BLaER1 treated with 17β-estradiol and CSF1 and Interleukin-3, amounts not matched to agents 10 nM and 100 nM (cell line): Measurements from ENCODE around the gene MED15.

Experiments
- H3K27ac ChIP-seq, 11 experiments: shearing (Covaris generic); formaldehyde crosslinking; 2 replicates each; pipeline ENCODE4 v1.8.1; 2022
- H3K27me3 ChIP-seq, 11 experiments: shearing (Covaris generic); formaldehyde crosslinking; 2 replicates each; pipeline ENCODE4 v1.8.1; 2022
- H3K36me3 ChIP-seq, 11 experiments: shearing (Covaris generic); formaldehyde crosslinking; 2 replicates each; pipeline ENCODE4 v1.8.1; 2022
- H3K4me1 ChIP-seq, 10 experiments: shearing (Covaris generic); formaldehyde crosslinking; 2 replicates each; pipeline ENCODE4 v1.8.1; 2022
- H3K4me2 ChIP-seq, 11 experiments: shearing (Covaris generic); formaldehyde crosslinking; 2 replicates each; pipeline ENCODE4 v1.8.1; 2022
- H3K4me3 ChIP-seq, 10 experiments: shearing (Covaris generic); formaldehyde crosslinking; 2 replicates each; pipeline ENCODE4 v1.8.1; 2022
- H3K9ac ChIP-seq, 11 experiments: shearing (Covaris generic); formaldehyde crosslinking; 2 replicates each; pipeline ENCODE4 v1.8.1; 2022
- H3K9me3 ChIP-seq, 11 experiments: shearing (Covaris generic); formaldehyde crosslinking; replicated peaks in 1 of 11; 2 replicates each; pipeline ENCODE4 v1.8.1; 2022
- H4K20me1 ChIP-seq, 11 experiments: shearing (Covaris generic); formaldehyde crosslinking; 2 replicates each; pipeline ENCODE4 v1.8.1; 2022
- Cebpa-rat ChIP-seq, 11 experiments: shearing (Covaris generic); IDR thresholded peaks; 2 replicates each; pipeline ENCODE4 v1.8.1; 2022

The MED15 gene

GRCh38 chr22:20572132-20572802, 64.9 kb downstream of the MED15 start:
- Histone ChIP-seq H3K4me1 (peaks cover 30 to 53% (median 37%) of the 10 kb centered on the region in 10 experiments), H3K36me3 (peaks cover 95 to 100% (median 99%) of the 10 kb centered on the region in 11 experiments), H3K4me3 (no peak overlapping the region), H3K27ac (no peak overlapping the region), H4K20me1 (peaks cover 64 to 100% (median 94%) of the 10 kb centered on the region in 11 experiments), H3K27me3 (no peaks in the 10 kb centered on the region), H3K9ac (no peak overlapping the region), H3K9me3 (no peaks in the 10 kb centered on the region), H3K4me2 (no peak overlapping the region)
- no peak for TF ChIP-seq Cebpa-rat (IDR thresholded peaks at IDR 0.05)

GRCh38 chr22:20573176-20573832, 65.9 kb downstream of the MED15 start:
- H3K36me3 ChIP-seq = peaks cover 94 to 100% (median 98%) of the 10 kb centered on the region in 11 experiments
- H3K9ac ChIP-seq = no peak overlapping the region
- H3K9me3 ChIP-seq = no peaks in the 10 kb centered on the region
- peaks cover 57 to 100% (median 93%) of the 10 kb centered on the region in 11 experiments for H4K20me1 ChIP-seq
- no peak overlapping the region for H3K4me3 ChIP-seq
- no peak for TF ChIP-seq Cebpa-rat (IDR thresholded peaks at IDR 0.05)
- no peak overlapping the region for H3K4me2 ChIP-seq
- H3K27me3 ChIP-seq = no peaks in the 10 kb centered on the region
- H3K27ac ChIP-seq = no peak overlapping the region
- peaks cover 20 to 43% (median 29%) of the 10 kb centered on the region in 10 experiments for H3K4me1 ChIP-seq

GRCh38 chr22:20573833-20574615, 66.6 kb downstream of the MED15 start:
- Histone ChIP-seq H3K36me3 (peaks cover 94 to 100% (median 98%) of the 10 kb centered on the region in 11 experiments), H3K4me3 (no peak overlapping the region), H3K4me1 (peaks cover 13 to 36% (median 22%) of the 10 kb centered on the region in 10 experiments), H3K9ac (no peak overlapping the region; a peak in 1 of 22 replicates), H3K27me3 (no peaks in the 10 kb centered on the region), H4K20me1 (peaks cover 57 to 100% (median 93%) of the 10 kb centered on the region in 11 experiments), H3K4me2 (no peak overlapping the region), H3K9me3 (no peaks in the 10 kb centered on the region), H3K27ac (no peak overlapping the region)
- TF ChIP-seq Cebpa-rat (IDR thresholded peaks at IDR 0.05) = no peak

GRCh38 chr22:20574920-20575353, 67.5 kb downstream of the MED15 start:
- Histone ChIP-seq H3K36me3 (peaks cover 94 to 100% (median 98%) of the 10 kb centered on the region in 11 experiments), H3K4me3 (no peak overlapping the region), H3K9me3 (no peaks in the 10 kb centered on the region), H3K4me1 (peaks cover 6 to 32% (median 22%) of the 10 kb centered on the region in 10 experiments; a peak in 19 of 20 replicates), H4K20me1 (peaks cover 57 to 100% (median 93%) of the 10 kb centered on the region in 11 experiments), H3K27me3 (no peaks in the 10 kb centered on the region), H3K27ac (no peak overlapping the region), H3K4me2 (no peak overlapping the region), H3K9ac (no peak overlapping the region)
- TF ChIP-seq Cebpa-rat (IDR thresholded peaks at IDR 0.05) = no peak

GRCh38 chr22:20575724-20576444, 68.5 kb downstream of the MED15 start:
- H3K27ac ChIP-seq = peak overlapping the region in 5 of 11 experiments; percentile 19 to 43 (median 27); a peak in 2 of 22 replicates
- no peak overlapping the region for H3K4me3 ChIP-seq
- H4K20me1 ChIP-seq = peaks cover 57 to 100% (median 93%) of the 10 kb centered on the region in 11 experiments
- peaks cover 96 to 100% (median 98%) of the 10 kb centered on the region in 11 experiments for H3K36me3 ChIP-seq
- H3K4me2 ChIP-seq = peak overlapping the region in 8 of 11 experiments; percentile 9 to 68 (median 47); a peak in 13 of 22 replicates
- peaks cover 15 to 33% (median 25%) of the 10 kb centered on the region in 10 experiments for H3K4me1 ChIP-seq
- H3K9ac ChIP-seq = no peak overlapping the region; a peak in 1 of 22 replicates
- no peaks in the 10 kb centered on the region for H3K9me3 ChIP-seq
- H3K27me3 ChIP-seq = no peaks in the 10 kb centered on the region
- TF ChIP-seq Cebpa-rat (IDR thresholded peaks at IDR 0.05) = no peak

- Histone ChIP-seq H3K27ac (peak overlapping the region in 6 of 11 experiments; percentile 10 to 43 (median 26); a peak in 8 of 22 replicates), H4K20me1 (peaks cover 57 to 100% (median 93%) of the 10 kb centered on the region in 11 experiments), H3K36me3 (peaks cover 96 to 100% (median 98%) of the 10 kb centered on the region in 11 experiments), H3K4me3 (no peak overlapping the region), H3K4me2 (peak overlapping the region in 8 of 11 experiments; percentile 9 to 68 (median 47); a peak in 13 of 22 replicates), H3K9ac (no peak overlapping the region; a peak in 1 of 22 replicates), H3K4me1 (peaks cover 20 to 32% (median 27%) of the 10 kb centered on the region in 10 experiments), H3K9me3 (no peaks in the 10 kb centered on the region), H3K27me3 (no peaks in the 10 kb centered on the region)
- no peak for TF ChIP-seq Cebpa-rat (IDR thresholded peaks at IDR 0.05)
Measured at GRCh38 chr22:20576445-20576816, 69.0 kb downstream of the MED15 start.

GRCh38 chr22:20577045-20577444, 69.6 kb downstream of the MED15 start:
- Histone ChIP-seq H3K4me2 (peak overlapping the region in 6 of 11 experiments; percentile 11 to 68 (median 54); a peak in 11 of 22 replicates), H3K4me1 (peaks cover 20 to 32% (median 28%) of the 10 kb centered on the region in 10 experiments), H4K20me1 (peaks cover 58 to 100% (median 93%) of the 10 kb centered on the region in 11 experiments), H3K4me3 (no peak overlapping the region), H3K36me3 (peaks cover 96 to 100% (median 98%) of the 10 kb centered on the region in 11 experiments), H3K9me3 (no peaks in the 10 kb centered on the region), H3K9ac (peak overlapping the region in 2 of 11 experiments; percentile 32 to 51; a peak in 1 of 22 replicates), H3K27ac (peak overlapping the region in 6 of 11 experiments; percentile 10 to 43 (median 26); a peak in 10 of 22 replicates), H3K27me3 (no peaks in the 10 kb centered on the region)
- TF ChIP-seq Cebpa-rat (IDR thresholded peaks at IDR 0.05) = no peak

- Histone ChIP-seq H3K27ac (no peak overlapping the region), H3K4me3 (no peak overlapping the region), H3K27me3 (no peaks in the 10 kb centered on the region), H3K4me2 (peak overlapping the region in 2 of 11 experiments; percentile 36 to 45; a peak in 4 of 22 replicates), H3K9ac (no peak overlapping the region), H4K20me1 (peaks cover 60 to 100% (median 91%) of the 10 kb centered on the region in 11 experiments), H3K36me3 (peaks cover 96 to 100% (median 98%) of the 10 kb centered on the region in 11 experiments), H3K9me3 (no peaks in the 10 kb centered on the region), H3K4me1 (peaks cover 20 to 32% (median 28%) of the 10 kb centered on the region in 10 experiments)
- no peak for TF ChIP-seq Cebpa-rat (IDR thresholded peaks at IDR 0.05)
Measured at GRCh38 chr22:20577549-20577975, 70.2 kb downstream of the MED15 start.
